HepG2 (cell line): ENCODE data around the gene HNRNPM. TPM values are rescaled to one million over a fixed set of nuclear protein-coding genes. Genes with fewer than 3 reads are reported as not detected.

Source experiments
- ATAC-seq: fragments of 200-7000 bp; cut with Tn5 transposase; 3 replicates; pipeline ENCODE4 v1.9.1; 2020; ENCODE audit warnings: mild to moderate bottlenecking, moderate library complexity
- BruUV-seq: library from RNA; stranded (reverse); fragments of 400-500 nt; replicated peaks from 2 replicates; lab custom pipeline; 2021; lab: Mats Ljungman, UMichigan
- CTCF ChIA-PET: fragments of 300-600 bp; formaldehyde crosslinking; extraction: SDS; loops from one replicate; lab custom pipeline; 2021; ENCODE audit warnings: low total read pairs, inconsistent platforms, low intra/inter-chr PET ratio; lab: Yijun Ruan, JAX
- POLR2A ChIA-PET: fragments of 350-600 bp; sonication (Branson Sonifier 250); formaldehyde crosslinking; loops from one replicate; lab custom pipeline; 2020; ENCODE audit warnings: antibody characterized with exemption, inconsistent platforms; lab: Yijun Ruan, JAX
- DNase-seq: peaks from one replicate; pipeline ENCODE4 v3.0.0-alpha.2; 2015; ENCODE audit warnings: low spot score
- FAIRE-seq: peaks from 3 replicates; lab custom pipeline; 2011; peaks lifted over from hg19 to GRCh38; lab: Jason Lieb, UNC
- H2AFZ ChIP-seq: one replicate; pipeline ENCODE4 v1.6.1; 2011; ENCODE audit warnings: low read length, inconsistent platforms
- H3K27ac ChIP-seq: fragments of 300-600 bp; 3 replicates; pipeline ENCODE4 v1.8.0; 2011; ENCODE audit warnings: mixed run types, mild to moderate bottlenecking, mixed read lengths, low read length, inconsistent platforms; ENCODE audit not compliant: insufficient read depth; ENCODE audit errors: extremely low read length
- H3K27me3 ChIP-seq, 2 experiments: fragments of 200-600 bp in 1 of 2; 2 replicates in 1 of 2; 3 replicates in 1 of 2; pipeline versions ENCODE4 v1.6.0 to v1.8.0; 2011; ENCODE audit warnings: low read length in 2 of 2, mild to moderate bottlenecking in 2 of 2, moderate library complexity in 2 of 2, inconsistent platforms in 1 of 2; ENCODE audit not compliant: insufficient read depth in 2 of 2, control insufficient read depth in 1 of 2
- H3K36me3 ChIP-seq, 2 experiments: fragments of 200-600 bp in 1 of 2; replicated peaks in 1 of 2; 2 replicates in 1 of 2; 3 replicates in 1 of 2; pipeline versions ENCODE4 v1.5.1 to v1.8.0; 2011; ENCODE audit warnings: low read length in 2 of 2, inconsistent platforms in 1 of 2; ENCODE audit not compliant: insufficient read depth in 2 of 2, control insufficient read depth in 1 of 2
- H3K4me1 ChIP-seq: 2 replicates; pipeline ENCODE4 v1.5.1; 2012; ENCODE audit warnings: low read length, inconsistent platforms; ENCODE audit not compliant: insufficient read depth
- H3K4me2 ChIP-seq: 2 replicates; pipeline ENCODE4 v1.6.0; 2011; ENCODE audit warnings: low read depth, low read length, inconsistent platforms
- H3K4me3 ChIP-seq, 3 experiments: fragments of 200-600 bp in 1 of 3; sonication (generic), shearing (Covaris generic) in 1 of 3; replicated peaks in 1 of 3; 2 replicates each; pipeline ENCODE4 v1.5.1; 2011 to 2016; ENCODE audit warnings: low read length in 3 of 3, inconsistent platforms in 2 of 3, low read depth in 2 of 3, mild to moderate bottlenecking in 2 of 3, control low read depth in 1 of 3, mixed read lengths in 1 of 3; ENCODE audit not compliant: insufficient read depth in 1 of 3
- H3K79me2 ChIP-seq: one replicate; pipeline ENCODE4 v1.6.1; 2011; ENCODE audit warnings: low read length, inconsistent platforms; ENCODE audit not compliant: insufficient read depth
- H3K9ac ChIP-seq: 2 replicates; pipeline ENCODE4 v1.6.0; 2011; ENCODE audit warnings: mild to moderate bottlenecking, low read depth, low read length, inconsistent platforms; ENCODE audit not compliant: insufficient read depth
- H3K9me3 ChIP-seq: 2 replicates; pipeline ENCODE4 v1.5.1; 2012; ENCODE audit warnings: mild to moderate bottlenecking, low read length
- H4K20me1 ChIP-seq: 2 replicates; pipeline ENCODE4 v1.6.0; 2011; ENCODE audit warnings: inconsistent platforms, mild to moderate bottlenecking, low read length, moderate library complexity; ENCODE audit not compliant: insufficient read depth
- DBP ChIP-seq: sonication (generic); formaldehyde crosslinking; IDR thresholded peaks from 2 replicates; pipeline ENCODE4 v1.4.0; 2020; ENCODE audit warnings: missing genetic modification reagents; ENCODE audit errors: not compliant biosample characterization
- HMG20A ChIP-seq: IDR thresholded peaks from 2 replicates; pipeline ENCODE4 v1.6.1; 2016; ENCODE audit warnings: borderline replicate concordance
- HOXA9 ChIP-seq: sonication (generic); formaldehyde crosslinking; IDR thresholded peaks from 2 replicates; pipeline ENCODE4 v1.8.1; 2022; ENCODE audit warnings: missing genetic modification reagents, mild to moderate bottlenecking, moderate library complexity, borderline replicate concordance
- PAF1 ChIP-seq: IDR thresholded peaks from 2 replicates; pipeline ENCODE4 v1.6.1; 2016; ENCODE audit warnings: missing genetic modification reagents, missing compliant biosample characterization
- PPARG ChIP-seq: conservative IDR thresholded peaks from 2 replicates; pipeline ENCODE4 v1.6.1; 2016; ENCODE audit warnings: missing biosample characterization, missing genetic modification reagents
- SNRNP70 ChIP-seq: fragments of 200-400 bp; formaldehyde crosslinking; IDR thresholded peaks from 2 replicates; pipeline ENCODE4 v1.6.1; 2017; ENCODE audit warnings: mild to moderate bottlenecking, low read depth, low read length, moderate library complexity
- TEAD2 ChIP-seq: sonication (generic); formaldehyde crosslinking; IDR thresholded peaks from 2 replicates; pipeline ENCODE4 v1.9.0; 2021; ENCODE audit warnings: missing genetic modification reagents
- TFDP1 ChIP-seq: IDR thresholded peaks from 2 replicates; pipeline ENCODE4 v1.6.1; 2016; ENCODE audit warnings: missing compliant biosample characterization, missing genetic modification reagents, borderline replicate concordance
- ZBED4 ChIP-seq: sonication (generic); formaldehyde crosslinking; IDR thresholded peaks from 2 replicates; pipeline ENCODE4 v1.4.0; 2020; ENCODE audit warnings: missing genetic modification reagents, borderline replicate concordance
- ZBTB10 ChIP-seq: sonication (generic); formaldehyde crosslinking; IDR thresholded peaks from 2 replicates; pipeline ENCODE4 v1.4.0; 2020; ENCODE audit warnings: missing genetic modification reagents, borderline replicate concordance
- ZBTB44 ChIP-seq: sonication (generic); formaldehyde crosslinking; IDR thresholded peaks from 2 replicates; pipeline ENCODE4 v1.4.0; 2020; ENCODE audit warnings: missing genetic modification reagents
- WGBS: methylation state at CpG from one replicate; pipeline ENCODE4 v1.1.6; 2017; ENCODE audit warnings: low lambda C conversion rate; 5-methylcytosine and 5-hydroxymethylcytosine counted together
- in situ Hi-C: cut with HindIII; loops from 2 replicates; pipeline ENCODE4 v1.10.0; 2017; ENCODE audit warnings: low pct_unique_long_range_greater_than_20kb; ENCODE audit not compliant: extremely low pct_ligation_motif_present
- intact Hi-C: fragments of 100-400 bp; cut with micrococcal nuclease; formaldehyde crosslinking; loops from one replicate; pipeline ENCODE4 v1.10.0; 2022; ENCODE audit not compliant: unreplicated experiment
- polyA plus RNA-seq, 8 experiments: library from polyadenylated mRNA; depleted of rRNA in 3 of 8; stranded (reverse) in 7 of 8; unstranded in 1 of 8; fragments of >200 nt; fragmentation: Illumina TruSeq in 4 of 8; extraction: Trizol in 4 of 8; gene quantifications; 2 replicates each; pipeline versions ENCODE4 v1.2.1 to v1.2.3, GENCODE V29; 2011 to 2016; ENCODE audit warnings: low read depth in 4 of 8, missing spikeins in 1 of 8, mixed read lengths in 1 of 8; ENCODE audit not compliant: insufficient read depth in 1 of 8
- total RNA-seq, 5 experiments: library from RNA; depleted of rRNA; stranded (reverse); fragments of >200 nt; fragmentation: Illumina TruSeq; extraction: Trizol; gene quantifications; 2 replicates each; pipeline ENCODE4 v1.2.3, GENCODE V29; 2016; ENCODE audit warnings: low read depth in 1 of 5

The HNRNPM gene
- total and polyA plus RNA-seq, 2 of the 13 experiments (the other 11 are each of a cell fraction or from before 2014, with no cell fraction given) = 56.7 to 102 TPM

GRCh38 chr19:8458380-8458779, 13.6 kb downstream of the HNRNPM start:
- ChIA-PET POLR2A (interaction anchor here (0.8 to 1.8 kb wide), 4 partner anchors 11 to 36 kb away, joined by 3 to 4 read pairs (median 4); partner anchors contain the start of gene HNRNPM), CTCF (no interaction called here)
- intact Hi-C loops = no loop called here
- BruUV-seq = no TSS peak
- Histone ChIP-seq H3K4me3 (no peak overlapping the region), H3K9me3 (no peaks in the 10 kb centered on the region), H3K27me3 (no peaks in the 10 kb centered on the region), H3K4me2 (peak overlapping the region; percentile 23; the same call in 1 of the 2 replicates), H3K79me2 (peaks cover 100% of the 10 kb centered on the region), H3K27ac (no peak overlapping the region), H3K36me3 (peaks cover 23 to 74% of the 10 kb centered on the region in 2 experiments), H3K4me1 (peaks cover 52% of the 10 kb centered on the region), H3K9ac (no peak overlapping the region), H4K20me1 (peaks cover 91% of the 10 kb centered on the region), H2AFZ (no peak overlapping the region)
- ATAC-seq (no peak), DNase-seq (no peak), FAIRE-seq (no peak)
- in situ Hi-C loops = no loop called here
- WGBS = 65% methylated on average over 5 of the region's 5 CpGs
- no peak for TF ChIP-seq SNRNP70
- TF ChIP-seq DBP (CRISPR knock-in tag) = no peak
- no peak for TF ChIP-seq ZBTB44 (CRISPR knock-in tag)
- no peak for TF ChIP-seq PAF1 (CRISPR knock-in tag)
- TF ChIP-seq ZBTB10 (CRISPR knock-in tag) = no peak
- TF ChIP-seq PPARG (CRISPR knock-in tag) = no peak
- TF ChIP-seq HMG20A (CRISPR knock-in tag) = no peak
- TF ChIP-seq HOXA9 (CRISPR knock-in tag) = no peak
- no peak for TF ChIP-seq TFDP1 (CRISPR knock-in tag)
- TF ChIP-seq TEAD2 (CRISPR knock-in tag) = no peak
- no peak for TF ChIP-seq ZBED4 (CRISPR knock-in tag)
